PC-9 (cell line): Measurements from ENCODE around the gene GNPDA2. TPM values are rescaled to one million over a fixed set of nuclear protein-coding genes. Genes with fewer than 3 reads are reported as not detected.
"Not testable (repeated sequence)": the region's sequence is repeated elsewhere in the genome, so short reads cannot be mapped to it uniquely, and the experiment has no call there.

Experiments used
- BruUV-seq: library from RNA; stranded (reverse); fragments of 400-500 nt; replicated peaks from 2 replicates; lab custom pipeline; 2021; lab: Mats Ljungman, UMichigan
- CTCF ChIA-PET: fragments of 300-600 bp; sonication (Branson Sonifier 250); formaldehyde crosslinking; loops from one replicate; lab custom pipeline; 2022; ENCODE audit warnings: antibody characterized with exemption; lab: Charles Lee
- POLR2A ChIA-PET: fragments of 300-600 bp; sonication (Branson Sonifier 250); formaldehyde crosslinking; loops from one replicate; lab custom pipeline; 2022; ENCODE audit warnings: antibody characterized with exemption; ENCODE audit not compliant: unreplicated experiment; lab: Charles Lee
- DNase-seq, 2 experiments: peaks; one replicate each; pipeline versions ENCODE4 v3.0.0 to v3.0.0-alpha.2; 2015 to 2022; ENCODE audit warnings: mixed read lengths in 1 of 2
- H2AFZ ChIP-seq: fragments of 200-600 bp; sonication (generic); 2 replicates; pipeline ENCODE4 v1.8.1; 2017; ENCODE audit warnings: antibody characterized with exemption
- H3F3A ChIP-seq: fragments of 200-600 bp; sonication (generic); 2 replicates; pipeline ENCODE4 v1.8.1; 2017; ENCODE audit warnings: antibody characterized with exemption, mild to moderate bottlenecking, low read depth; ENCODE audit not compliant: insufficient read depth
- H3K27ac ChIP-seq: fragments of 200-600 bp; sonication (generic); 2 replicates; pipeline ENCODE4 v1.6.1; 2016; ENCODE audit warnings: mixed run types
- H3K27me3 ChIP-seq: fragments of 200-600 bp; sonication (generic); 2 replicates; pipeline ENCODE4 v1.6.1; 2016; ENCODE audit warnings: low read depth, mixed run types; ENCODE audit not compliant: insufficient read depth
- H3K36me3 ChIP-seq: fragments of 200-600 bp; sonication (generic); 2 replicates; pipeline ENCODE4 v1.6.1; 2016; ENCODE audit warnings: low read depth, mixed run types
- H3K4me1 ChIP-seq: fragments of 200-600 bp; sonication (generic); replicated peaks from 2 replicates; pipeline ENCODE4 v1.6.1; 2016; ENCODE audit warnings: mixed run types; ENCODE audit not compliant: insufficient read depth
- H3K4me2 ChIP-seq: fragments of 200-600 bp; sonication (generic); 2 replicates; pipeline ENCODE4 v1.6.1; 2017; ENCODE audit warnings: mixed run types
- H3K4me3 ChIP-seq: fragments of 200-600 bp; sonication (generic); 2 replicates; pipeline ENCODE4 v1.6.1; 2016; ENCODE audit warnings: mixed run types
- H3K79me2 ChIP-seq: fragments of 200-600 bp; sonication (generic); 2 replicates; pipeline ENCODE4 v1.6.1; 2017; ENCODE audit warnings: low read depth, mixed run types
- H3K9me2 ChIP-seq: fragments of 200-600 bp; sonication (generic); 2 replicates; pipeline ENCODE4 v1.8.1; 2017; ENCODE audit warnings: mild to moderate bottlenecking; ENCODE audit not compliant: insufficient read depth
- H3K9me3 ChIP-seq: fragments of 200-600 bp; sonication (generic); 2 replicates; pipeline ENCODE4 v1.8.1; 2016; ENCODE audit warnings: low read depth; ENCODE audit not compliant: insufficient read depth
- H4K20me1 ChIP-seq: fragments of 200-600 bp; sonication (generic); 2 replicates; pipeline ENCODE4 v1.8.1; 2017; ENCODE audit not compliant: insufficient read depth
- EZH2 ChIP-seq: fragments of 200-600 bp; sonication (generic); IDR thresholded peaks from 2 replicates; pipeline ENCODE4 v1.8.0; 2017; ENCODE audit warnings: antibody characterized with exemption, low read depth
- intact Hi-C: fragments of 100-400 bp; cut with micrococcal nuclease; formaldehyde crosslinking; loops from one replicate; pipeline ENCODE4 v1.10.0; 2022; ENCODE audit not compliant: unreplicated experiment
- total RNA-seq: library from RNA; stranded (reverse); gene quantifications from 2 replicates; pipeline ENCODE4 v1.2.3, GENCODE V29; 2021
- TF ChIP-seq, protein P1 (sequence below): fragments of 200-600 bp; sonication (generic); conservative IDR thresholded peaks from 2 replicates; pipeline ENCODE4 v1.6.1; 2017; ENCODE audit warnings: mixed run types, antibody characterized with exemption, mild to moderate bottlenecking, moderate library complexity

Gene GNPDA2
- total RNA-seq, 1 experiment from 2014 or later: 14.6 TPM

- Histone ChIP-seq H3K79me2 (no peaks in the 10 kb centered on the region), H3K9me2 (no peaks in the 10 kb centered on the region; the same call in 1 of the 2 replicates), H3K9me3 (no peaks in the 10 kb centered on the region), H3K4me1 (no peaks in the 10 kb centered on the region), H3K27me3 (no peaks in the 10 kb centered on the region), H2AFZ (no peak overlapping the region), H3K4me3 (no peak overlapping the region), H3K27ac (no peak overlapping the region), H4K20me1 (no peaks in the 10 kb centered on the region), H3K4me2 (no peak overlapping the region), H3F3A (no peaks in the 10 kb centered on the region), H3K36me3 (no peaks in the 10 kb centered on the region)
- intact Hi-C loops: no loop called here
- CTCF ChIA-PET: no interaction called here
- TF ChIP-seq, protein P1, sequence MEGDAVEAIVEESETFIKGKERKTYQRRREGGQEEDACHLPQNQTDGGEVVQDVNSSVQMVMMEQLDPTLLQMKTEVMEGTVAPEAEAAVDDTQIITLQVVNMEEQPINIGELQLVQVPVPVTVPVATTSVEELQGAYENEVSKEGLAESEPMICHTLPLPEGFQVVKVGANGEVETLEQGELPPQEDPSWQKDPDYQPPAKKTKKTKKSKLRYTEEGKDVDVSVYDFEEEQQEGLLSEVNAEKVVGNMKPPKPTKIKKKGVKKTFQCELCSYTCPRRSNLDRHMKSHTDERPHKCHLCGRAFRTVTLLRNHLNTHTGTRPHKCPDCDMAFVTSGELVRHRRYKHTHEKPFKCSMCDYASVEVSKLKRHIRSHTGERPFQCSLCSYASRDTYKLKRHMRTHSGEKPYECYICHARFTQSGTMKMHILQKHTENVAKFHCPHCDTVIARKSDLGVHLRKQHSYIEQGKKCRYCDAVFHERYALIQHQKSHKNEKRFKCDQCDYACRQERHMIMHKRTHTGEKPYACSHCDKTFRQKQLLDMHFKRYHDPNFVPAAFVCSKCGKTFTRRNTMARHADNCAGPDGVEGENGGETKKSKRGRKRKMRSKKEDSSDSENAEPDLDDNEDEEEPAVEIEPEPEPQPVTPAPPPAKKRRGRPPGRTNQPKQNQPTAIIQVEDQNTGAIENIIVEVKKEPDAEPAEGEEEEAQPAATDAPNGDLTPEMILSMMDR: peak; percentile 52; the same call in 1 of the 2 replicates
- no peak for TF ChIP-seq EZH2
- POLR2A ChIA-PET: no interaction called here
- BruUV-seq: no TSS peak
- no peak for DNase-seq
Observed at GRCh38 chr4:44738615-44739014, 12.3 kb upstream of the GNPDA2 start.

GRCh38 chr4:44736900-44737299 lies 10.5 kb upstream of the GNPDA2 start:
- H4K20me1 ChIP-seq: no peaks in the 10 kb centered on the region
- H3F3A ChIP-seq: no peaks in the 10 kb centered on the region
- H3K79me2 ChIP-seq: no peaks in the 10 kb centered on the region
- BruUV-seq: no TSS peak
- no peaks in the 10 kb centered on the region; the same call in 1 of the 2 replicates for H3K9me2 ChIP-seq
- H3K4me3 ChIP-seq: no peak overlapping the region
- no peak for TF ChIP-seq EZH2
- TF ChIP-seq, protein P1: no peak
- ChIA-PET CTCF (no interaction called here), POLR2A (no interaction called here)
- no peaks in the 10 kb centered on the region for H3K36me3 ChIP-seq
- no peak overlapping the region for H3K4me2 ChIP-seq
- H3K9me3 ChIP-seq: no peaks in the 10 kb centered on the region
- H2AFZ ChIP-seq: no peak overlapping the region
- no peak for DNase-seq
- no peak overlapping the region for H3K27ac ChIP-seq
- H3K27me3 ChIP-seq: no peaks in the 10 kb centered on the region
- H3K4me1 ChIP-seq: no peaks in the 10 kb centered on the region
- intact Hi-C loops: no loop called here

GRCh38 chr4:44728694-44729093 lies 2.3 kb upstream of the GNPDA2 start:
- H3K4me2 ChIP-seq, H3K9me3 ChIP-seq, H2AFZ ChIP-seq, DNase-seq, H3K4me3 ChIP-seq, POLR2A ChIA-PET, H3K9me2 ChIP-seq, H3K27ac ChIP-seq, H3K27me3 ChIP-seq, H3F3A ChIP-seq, H3K36me3 ChIP-seq, H4K20me1 ChIP-seq, BruUV-seq, intact Hi-C loops, CTCF ChIA-PET: not testable (repeated sequence)
- H3K79me2 ChIP-seq: peaks cover 20% of the 10 kb centered on the region
- H3K4me1 ChIP-seq: peaks cover 18% of the 10 kb centered on the region; the same call in 1 of the 2 replicates

- H3K36me3 ChIP-seq: no peaks in the 10 kb centered on the region
- H3K27ac ChIP-seq: no peak overlapping the region
- H3K9me3 ChIP-seq: no peaks in the 10 kb centered on the region
- DNase-seq: no peak
- peak overlapping the region; percentile 98; the same call in 1 of the 2 replicates for H2AFZ ChIP-seq
- ChIA-PET CTCF (no interaction called here), POLR2A (no interaction called here)
- BruUV-seq: no TSS peak
- no peaks in the 10 kb centered on the region for H3K9me2 ChIP-seq
- no peaks in the 10 kb centered on the region for H3F3A ChIP-seq
- H4K20me1 ChIP-seq: no peaks in the 10 kb centered on the region
- peaks cover 20% of the 10 kb centered on the region for H3K79me2 ChIP-seq
- peak overlapping the region; percentile 89; the same call in 1 of the 2 replicates for H3K4me3 ChIP-seq
- no peaks in the 10 kb centered on the region for H3K27me3 ChIP-seq
- no peak for TF ChIP-seq EZH2
- TF ChIP-seq, protein P1: no peak
- H3K4me2 ChIP-seq: peak overlapping the region; percentile 94
- intact Hi-C loops: no loop called here
- peaks cover 18% of the 10 kb centered on the region; the same call in 1 of the 2 replicates for H3K4me1 ChIP-seq
Observed at GRCh38 chr4:44727471-44727870, 1.1 kb upstream of the GNPDA2 start.
